AG04449 (cell line): Measurements from ENCODE around the gene LBH.

ENCODE experiments used
- CTCF ChIA-PET: fragments of 350-600 bp; formaldehyde crosslinking; extraction: SDS; loops from one replicate; lab custom pipeline; 2021; ENCODE audit warnings: antibody characterized with exemption; lab: Yijun Ruan, JAX
- POLR2A ChIA-PET: fragments of 400-600, 350-600 bp; formaldehyde crosslinking; extraction: SDS; loops from one replicate; lab custom pipeline; 2020; ENCODE audit warnings: antibody characterized with exemption, inconsistent platforms; lab: Yijun Ruan, JAX
- DNase-seq: peaks from one replicate; pipeline ENCODE4 v3.0.0-alpha.2; 2010; ENCODE audit warnings: low read depth, low spot score
- H3K4me3 ChIP-seq: 2 replicates; pipeline ENCODE4 v1.5.1; 2011; ENCODE audit warnings: low read depth, mild to moderate bottlenecking, control low read depth, low read length
- CTCF ChIP-seq: IDR thresholded peaks from one replicate; pipeline ENCODE4 v1.5.1; 2011; ENCODE audit warnings: mild to moderate bottlenecking, moderate library complexity, low read length, control low read depth, inconsistent platforms; ENCODE audit not compliant: insufficient read depth; ENCODE audit errors: missing control alignments

LBH gene

GRCh38 chr2:30218338-30218713 is 13.0 kb upstream of the LBH start:
- ChIA-PET CTCF (interaction anchor here (1.0 to 2.9 kb wide), 5 partner anchors 8 to 493 kb away, joined by 3 to 12 read pairs (median 10); no protein-coding TSS in a partner anchor), POLR2A (interaction anchor here (1.5 kb wide), 1 partner anchor 12 kb away, joined by 4 read pairs; the partner anchor contains the start of gene LBH)
- DNase-seq: no peak
- H3K4me3 ChIP-seq: no peak overlapping the region
- TF ChIP-seq CTCF: no peak

GRCh38 chr2:30218814-30219213 is 12.5 kb upstream of the LBH start:
- ChIA-PET POLR2A (interaction anchor here (1.5 kb wide), 1 partner anchor 12 kb away, joined by 4 read pairs; the partner anchor contains the start of gene LBH), CTCF (interaction anchor here (1.0 to 2.9 kb wide), 4 partner anchors 8 to 71 kb away, joined by 3 to 12 read pairs (median 8); no protein-coding TSS in a partner anchor)
- no peak overlapping the region for H3K4me3 ChIP-seq
- no peak for DNase-seq
- no peak for TF ChIP-seq CTCF

- DNase-seq: no peak
- CTCF ChIA-PET: interaction anchor here (0.6 to 8.3 kb wide), 3 partner anchors 10 to 487 kb away, joined by 3 to 71 read pairs (median 3); no protein-coding TSS in a partner anchor
- POLR2A ChIA-PET: interaction anchor here (1.5 to 2.1 kb wide), 2 partner anchors 10 to 11 kb away, joined by 4 to 10 read pairs; partner anchors contain the start of gene LBH
- TF ChIP-seq CTCF: no peak
- no peak overlapping the region for H3K4me3 ChIP-seq
Observed at GRCh38 chr2:30219886-30220875, 11.2 kb upstream of the LBH start.

DNA sequence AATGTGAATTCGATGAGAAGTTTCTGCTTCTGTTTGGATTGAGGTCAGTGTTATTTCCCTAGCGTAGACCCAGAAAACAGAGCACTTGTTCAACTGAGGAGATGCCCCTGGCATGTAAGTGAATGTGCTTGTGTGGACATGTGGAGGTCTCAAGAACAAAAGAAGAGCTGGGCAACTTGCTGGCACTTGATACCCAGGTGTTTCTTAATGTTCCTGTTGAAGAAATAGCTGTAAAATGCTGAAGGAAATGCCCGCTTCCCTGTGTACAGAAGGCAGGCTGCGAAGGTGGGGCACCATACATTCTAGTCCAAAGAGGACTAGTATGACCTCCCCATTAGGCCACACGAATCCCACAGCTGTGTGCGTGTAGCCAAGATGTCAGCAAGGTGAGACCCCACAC is 9.8 kb upstream of the LBH start:
- TF ChIP-seq CTCF: no peak
- CTCF ChIA-PET: interaction anchor here (1.1 to 8.3 kb wide), 3 partner anchors 8 to 57 kb away, joined by 3 to 71 read pairs (median 4); no protein-coding TSS in a partner anchor
- POLR2A ChIA-PET: interaction anchor here (2.1 kb wide), 1 partner anchor 10 kb away, joined by 10 read pairs; the partner anchor contains the start of gene LBH
- H3K4me3 ChIP-seq: no peak overlapping the region
- DNase-seq: no peak

- no peak for DNase-seq
- ChIA-PET POLR2A (interaction anchor here (2.1 kb wide), 1 partner anchor 9 kb away, joined by 10 read pairs; the partner anchor contains the start of gene LBH), CTCF (interaction anchor here (1.5 to 8.3 kb wide), 2 partner anchors 15 to 57 kb away, joined by 4 to 71 read pairs; no protein-coding TSS in a partner anchor)
- no peak overlapping the region for H3K4me3 ChIP-seq
- TF ChIP-seq CTCF: no peak
Observed at GRCh38 chr2:30222031-30222430, 9.3 kb upstream of the LBH start.
